Osteocyte (in vitro differentiated cells): ENCODE data around the gene CKMT2. TPM values are rescaled to one million over a fixed set of nuclear protein-coding genes. Genes with fewer than 3 reads are reported as not detected.

Experiments used
- DNase-seq: peaks from one replicate; pipeline ENCODE4 v3.0.0; 2021; ENCODE audit warnings: mixed read lengths; ENCODE audit not compliant: unreplicated experiment; ENCODE audit errors: extremely low spot score
- H3K27ac Mint-ChIP-seq: one replicate; pipeline ENCODE4 v1.8.0; 2021; ENCODE audit warnings: mild to moderate bottlenecking, mixed read lengths; ENCODE audit not compliant: unreplicated experiment
- H3K27me3 Mint-ChIP-seq: one replicate; pipeline ENCODE4 v1.8.0; 2021; ENCODE audit warnings: mixed read lengths; ENCODE audit not compliant: unreplicated experiment
- H3K36me3 Mint-ChIP-seq: one replicate; pipeline ENCODE4 v1.8.0; 2021; ENCODE audit warnings: mixed read lengths; ENCODE audit not compliant: unreplicated experiment
- H3K4me1 Mint-ChIP-seq: one replicate; pipeline ENCODE4 v1.8.0; 2021; ENCODE audit warnings: mixed read lengths; ENCODE audit not compliant: unreplicated experiment
- H3K4me3 Mint-ChIP-seq: one replicate; pipeline ENCODE4 v1.8.0; 2021; ENCODE audit warnings: mild to moderate bottlenecking, moderate library complexity, mixed read lengths; ENCODE audit not compliant: unreplicated experiment
- H3K9me3 Mint-ChIP-seq: one replicate; pipeline ENCODE4 v1.8.0; 2021; ENCODE audit warnings: mixed read lengths; ENCODE audit not compliant: unreplicated experiment
- total RNA-seq: library from RNA; stranded (reverse); gene quantifications from 2 replicates; pipeline ENCODE4 v1.2.1, GENCODE V29; 2021
- TF ChIP-seq, protein P1 (sequence below): fragments of 200-600 bp; sonication (generic); IDR thresholded peaks from 2 replicates; pipeline ENCODE4 v1.5.0; 2021; ENCODE audit warnings: antibody characterized with exemption, mild to moderate bottlenecking, moderate library complexity

CKMT2 gene
- total RNA-seq, 1 donor from 2014 or later: not detected

DNA sequence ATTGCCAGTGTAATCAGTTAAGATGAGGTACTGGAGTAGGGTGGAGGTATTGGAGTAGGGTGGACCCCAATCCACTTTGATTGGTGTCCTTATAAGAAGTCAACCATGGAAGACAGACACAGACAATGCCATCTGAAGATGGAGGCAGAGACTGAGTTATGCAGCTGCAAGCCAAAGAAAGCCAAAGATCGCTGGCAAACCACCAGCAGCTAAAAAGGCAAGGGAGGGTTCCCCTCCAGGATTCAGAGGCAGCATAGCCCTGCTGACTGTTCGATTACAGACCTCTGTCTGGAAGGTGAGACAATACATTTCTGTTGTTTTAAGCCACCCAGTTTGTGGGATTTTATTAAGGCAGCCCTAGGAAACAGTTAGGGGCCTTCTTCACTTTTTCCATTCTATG, 30.5 kb upstream of the CKMT2 start:
- TF ChIP-seq, protein P1, sequence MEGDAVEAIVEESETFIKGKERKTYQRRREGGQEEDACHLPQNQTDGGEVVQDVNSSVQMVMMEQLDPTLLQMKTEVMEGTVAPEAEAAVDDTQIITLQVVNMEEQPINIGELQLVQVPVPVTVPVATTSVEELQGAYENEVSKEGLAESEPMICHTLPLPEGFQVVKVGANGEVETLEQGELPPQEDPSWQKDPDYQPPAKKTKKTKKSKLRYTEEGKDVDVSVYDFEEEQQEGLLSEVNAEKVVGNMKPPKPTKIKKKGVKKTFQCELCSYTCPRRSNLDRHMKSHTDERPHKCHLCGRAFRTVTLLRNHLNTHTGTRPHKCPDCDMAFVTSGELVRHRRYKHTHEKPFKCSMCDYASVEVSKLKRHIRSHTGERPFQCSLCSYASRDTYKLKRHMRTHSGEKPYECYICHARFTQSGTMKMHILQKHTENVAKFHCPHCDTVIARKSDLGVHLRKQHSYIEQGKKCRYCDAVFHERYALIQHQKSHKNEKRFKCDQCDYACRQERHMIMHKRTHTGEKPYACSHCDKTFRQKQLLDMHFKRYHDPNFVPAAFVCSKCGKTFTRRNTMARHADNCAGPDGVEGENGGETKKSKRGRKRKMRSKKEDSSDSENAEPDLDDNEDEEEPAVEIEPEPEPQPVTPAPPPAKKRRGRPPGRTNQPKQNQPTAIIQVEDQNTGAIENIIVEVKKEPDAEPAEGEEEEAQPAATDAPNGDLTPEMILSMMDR: no peak
- no peaks in the 10 kb centered on the region for H3K36me3 Mint-ChIP-seq
- H3K4me1 Mint-ChIP-seq: no peaks in the 10 kb centered on the region

DNA sequence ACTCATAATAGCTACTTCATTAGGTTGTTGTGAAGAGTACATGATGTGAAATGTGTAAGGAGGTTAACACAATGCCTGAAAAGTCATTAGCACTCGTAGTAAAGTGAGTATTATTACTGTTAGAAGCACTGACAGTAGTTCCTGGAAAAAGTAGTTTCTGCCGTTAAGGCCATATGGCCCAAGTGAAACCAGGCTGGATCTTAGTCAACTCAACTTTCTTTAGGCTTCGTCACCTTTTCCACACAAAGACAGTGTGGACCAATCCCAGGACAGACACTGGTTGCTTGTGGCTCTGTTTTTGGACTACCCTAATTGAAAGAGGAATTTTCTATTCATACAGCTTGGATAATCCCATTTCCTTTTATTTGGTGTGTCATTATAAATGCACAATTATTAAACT, 29.4 kb upstream of the CKMT2 start:
- no peak overlapping the region for H3K27ac Mint-ChIP-seq
- no peak for DNase-seq
- no peak overlapping the region for H3K4me3 Mint-ChIP-seq
- TF ChIP-seq, protein P1: no peak
- H3K4me1 Mint-ChIP-seq: no peaks in the 10 kb centered on the region
- peaks cover 15% of the 10 kb centered on the region for H3K27me3 Mint-ChIP-seq
- no peaks in the 10 kb centered on the region for H3K36me3 Mint-ChIP-seq
- no peaks in the 10 kb centered on the region for H3K9me3 Mint-ChIP-seq

More for the DNA sequence above, 30.5 kb upstream of the CKMT2 start:
- H3K27ac Mint-ChIP-seq: no peak overlapping the region
- no peak for DNase-seq
- H3K9me3 Mint-ChIP-seq: no peaks in the 10 kb centered on the region
- no peak overlapping the region for H3K4me3 Mint-ChIP-seq
- H3K27me3 Mint-ChIP-seq: peaks cover 19% of the 10 kb centered on the region

DNA sequence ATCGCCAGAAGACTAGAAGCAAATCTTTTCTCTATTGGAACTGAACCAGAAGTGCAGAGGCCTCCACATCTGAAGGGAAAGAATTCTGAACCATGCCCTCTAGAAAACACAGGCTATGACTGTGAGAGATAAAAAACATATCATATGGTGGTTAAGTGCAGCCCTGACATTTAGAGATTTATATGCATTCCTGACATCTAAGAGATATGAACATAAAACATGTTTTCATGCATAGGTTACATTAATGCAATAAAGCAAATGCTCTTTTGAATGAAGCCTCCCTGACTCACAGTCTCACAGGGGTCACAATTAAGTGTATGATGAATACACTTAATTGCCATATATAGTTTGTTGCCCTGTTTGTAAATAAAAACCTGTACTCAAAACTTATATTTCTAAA, 28.9 kb upstream of the CKMT2 start:
- Mint-ChIP-seq H3K27ac (no peak overlapping the region), H3K4me3 (no peak overlapping the region), H3K27me3 (peaks cover 15% of the 10 kb centered on the region), H3K36me3 (no peaks in the 10 kb centered on the region), H3K9me3 (no peaks in the 10 kb centered on the region), H3K4me1 (no peaks in the 10 kb centered on the region)
- TF ChIP-seq, protein P1: no peak
- DNase-seq: no peak

DNA sequence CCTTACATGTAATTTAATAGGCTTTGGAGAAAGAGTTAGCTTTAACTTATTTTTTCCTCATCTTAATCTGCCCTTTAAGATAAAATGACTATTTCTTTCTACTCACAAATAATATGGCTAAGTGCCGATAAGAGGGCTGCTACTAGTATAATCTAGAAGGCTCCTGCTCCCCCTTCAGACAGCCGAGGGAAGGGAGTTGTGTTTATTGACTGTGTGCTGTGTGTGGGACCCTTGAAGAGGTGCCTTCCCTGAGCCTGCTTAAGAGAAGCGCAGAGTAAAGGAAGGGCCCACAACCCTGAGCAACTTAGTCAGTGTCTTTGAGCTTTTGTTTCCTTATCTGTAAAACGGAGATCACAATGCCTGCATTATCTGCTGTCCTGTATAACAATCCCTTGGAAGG, 28.1 kb upstream of the CKMT2 start:
- Mint-ChIP-seq H3K36me3 (no peaks in the 10 kb centered on the region), H3K4me3 (no peak overlapping the region), H3K4me1 (no peaks in the 10 kb centered on the region), H3K27me3 (peaks cover 15% of the 10 kb centered on the region), H3K27ac (no peak overlapping the region), H3K9me3 (no peaks in the 10 kb centered on the region)
- TF ChIP-seq, protein P1: no peak
- DNase-seq: no peak

DNA sequence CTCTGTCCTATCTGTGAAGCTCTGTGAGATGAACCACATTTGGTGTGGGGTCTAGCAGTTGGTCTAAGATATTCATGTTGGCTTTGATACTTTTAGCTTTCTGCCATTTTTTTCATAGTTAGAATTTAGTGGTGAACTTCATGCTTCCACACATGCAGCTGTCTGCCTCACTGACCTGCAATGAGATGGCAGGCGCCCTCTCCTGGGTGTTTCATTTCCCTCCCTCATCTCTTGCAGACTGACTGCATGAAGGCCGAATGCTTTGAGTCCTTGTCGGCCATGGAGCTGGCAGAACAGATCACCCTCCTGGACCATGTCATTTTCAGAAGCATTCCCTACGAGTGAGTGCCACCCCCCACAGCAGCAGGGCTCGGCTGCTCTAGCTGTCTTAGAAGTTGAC, 26.1 kb upstream of the CKMT2 start:
- TF ChIP-seq, protein P1: peak; percentile 21
- DNase-seq: no peak

More for the DNA sequence above, 26.1 kb upstream of the CKMT2 start:
- H3K36me3 Mint-ChIP-seq: no peaks in the 10 kb centered on the region
- H3K27ac Mint-ChIP-seq: no peak overlapping the region
- H3K9me3 Mint-ChIP-seq: no peaks in the 10 kb centered on the region
- H3K4me1 Mint-ChIP-seq: no peaks in the 10 kb centered on the region
- H3K27me3 Mint-ChIP-seq: peaks cover 10% of the 10 kb centered on the region
- H3K4me3 Mint-ChIP-seq: no peak overlapping the region
